HepG2 (cell line): Measurements from ENCODE around the gene ATP6V0A1. TPM values are rescaled to one million over a fixed set of nuclear protein-coding genes. Genes with fewer than 3 reads are reported as not detected.

Experiments used
- JUN ChIP-seq: sonication (generic); formaldehyde crosslinking; IDR thresholded peaks from 2 replicates; pipeline ENCODE4 v1.4.0; 2020; ENCODE audit warnings: mild to moderate bottlenecking, missing genetic modification reagents
- KIAA2018 ChIP-seq: sonication (generic); formaldehyde crosslinking; IDR thresholded peaks from 2 replicates; pipeline ENCODE4 v1.5.0; 2020; ENCODE audit warnings: mild to moderate bottlenecking, missing genetic modification reagents, borderline replicate concordance
- MIXL1 ChIP-seq: IDR thresholded peaks from 2 replicates; pipeline ENCODE4 v1.6.1; 2016
- NRL ChIP-seq: sonication (generic); formaldehyde crosslinking; IDR thresholded peaks from 2 replicates; pipeline ENCODE4 v1.5.0; 2020; ENCODE audit warnings: missing genetic modification reagents, mild to moderate bottlenecking, moderate library complexity, borderline replicate concordance
- SALL1 ChIP-seq: sonication (generic); formaldehyde crosslinking; IDR thresholded peaks from 2 replicates; pipeline ENCODE4 v1.8.0; 2022; ENCODE audit warnings: mild to moderate bottlenecking, missing genetic modification reagents
- SIX4 ChIP-seq: sonication (generic); formaldehyde crosslinking; IDR thresholded peaks from 2 replicates; pipeline ENCODE4 v1.4.0; 2020; ENCODE audit warnings: missing genetic modification reagents
- YEATS4 ChIP-seq: sonication (generic); formaldehyde crosslinking; IDR thresholded peaks from 2 replicates; pipeline ENCODE4 v1.4.0; 2020; ENCODE audit warnings: missing genetic modification reagents, borderline replicate concordance
- ZBTB1 ChIP-seq: sonication (generic); formaldehyde crosslinking; IDR thresholded peaks from 2 replicates; pipeline ENCODE4 v1.4.0; 2020; ENCODE audit warnings: missing genetic modification reagents, borderline replicate concordance
- ZNF501 ChIP-seq: sonication (generic); formaldehyde crosslinking; IDR thresholded peaks from 2 replicates; pipeline ENCODE4 v1.5.1; 2020; ENCODE audit warnings: mild to moderate bottlenecking, moderate library complexity, missing genetic modification reagents
- ZNF615 ChIP-seq: sonication (generic); formaldehyde crosslinking; IDR thresholded peaks from 2 replicates; pipeline ENCODE4 v1.5.0; 2020; ENCODE audit warnings: mild to moderate bottlenecking, missing genetic modification reagents, borderline replicate concordance
- ZSCAN22 ChIP-seq: sonication (generic); formaldehyde crosslinking; IDR thresholded peaks from 2 replicates; pipeline ENCODE4 v1.4.0; 2020; ENCODE audit warnings: mild to moderate bottlenecking, missing genetic modification reagents
- ZZZ3 ChIP-seq: sonication (generic); formaldehyde crosslinking; IDR thresholded peaks from 2 replicates; pipeline ENCODE4 v1.4.0; 2020; ENCODE audit warnings: missing genetic modification reagents, mild to moderate bottlenecking, borderline replicate concordance
- polyA plus RNA-seq, 8 experiments: library from polyadenylated mRNA; depleted of rRNA in 3 of 8; stranded (reverse) in 7 of 8; unstranded in 1 of 8; fragments of >200 nt; fragmentation: Illumina TruSeq in 4 of 8; extraction: Trizol in 4 of 8; gene quantifications; 2 replicates each; pipeline versions ENCODE4 v1.2.1 to v1.2.3, GENCODE V29; 2011 to 2016; ENCODE audit warnings: low read depth in 4 of 8, missing spikeins in 1 of 8, mixed read lengths in 1 of 8; ENCODE audit not compliant: insufficient read depth in 1 of 8
- total RNA-seq, 5 experiments: library from RNA; depleted of rRNA; stranded (reverse); fragments of >200 nt; fragmentation: Illumina TruSeq; extraction: Trizol; gene quantifications; 2 replicates each; pipeline ENCODE4 v1.2.3, GENCODE V29; 2016; ENCODE audit warnings: low read depth in 1 of 5
- TF ChIP-seq, protein P1 (sequence below): sonication (generic); formaldehyde crosslinking; IDR thresholded peaks from 2 replicates; pipeline ENCODE4 v1.5.1; 2020; ENCODE audit warnings: mild to moderate bottlenecking, missing genetic modification reagents
- TF ChIP-seq, protein P2 (sequence below): sonication (generic); formaldehyde crosslinking; IDR thresholded peaks from 2 replicates; pipeline ENCODE4 v1.4.0; 2020; ENCODE audit warnings: missing genetic modification reagents, mild to moderate bottlenecking, borderline replicate concordance
- TF ChIP-seq, protein P3 (sequence below): sonication (generic); formaldehyde crosslinking; IDR thresholded peaks from 2 replicates; pipeline ENCODE4 v1.4.0; 2020; ENCODE audit warnings: missing genetic modification reagents

Gene ATP6V0A1
- total and polyA plus RNA-seq, 2 of the 13 experiments (the other 11 are each of a cell fraction or from before 2014, with no cell fraction given), result 27.9 to 54.1 TPM

- no peak for TF ChIP-seq ZZZ3 (CRISPR knock-in tag)
- TF ChIP-seq SALL1 (CRISPR knock-in tag), result peak; percentile 98
- TF ChIP-seq, protein P1, sequence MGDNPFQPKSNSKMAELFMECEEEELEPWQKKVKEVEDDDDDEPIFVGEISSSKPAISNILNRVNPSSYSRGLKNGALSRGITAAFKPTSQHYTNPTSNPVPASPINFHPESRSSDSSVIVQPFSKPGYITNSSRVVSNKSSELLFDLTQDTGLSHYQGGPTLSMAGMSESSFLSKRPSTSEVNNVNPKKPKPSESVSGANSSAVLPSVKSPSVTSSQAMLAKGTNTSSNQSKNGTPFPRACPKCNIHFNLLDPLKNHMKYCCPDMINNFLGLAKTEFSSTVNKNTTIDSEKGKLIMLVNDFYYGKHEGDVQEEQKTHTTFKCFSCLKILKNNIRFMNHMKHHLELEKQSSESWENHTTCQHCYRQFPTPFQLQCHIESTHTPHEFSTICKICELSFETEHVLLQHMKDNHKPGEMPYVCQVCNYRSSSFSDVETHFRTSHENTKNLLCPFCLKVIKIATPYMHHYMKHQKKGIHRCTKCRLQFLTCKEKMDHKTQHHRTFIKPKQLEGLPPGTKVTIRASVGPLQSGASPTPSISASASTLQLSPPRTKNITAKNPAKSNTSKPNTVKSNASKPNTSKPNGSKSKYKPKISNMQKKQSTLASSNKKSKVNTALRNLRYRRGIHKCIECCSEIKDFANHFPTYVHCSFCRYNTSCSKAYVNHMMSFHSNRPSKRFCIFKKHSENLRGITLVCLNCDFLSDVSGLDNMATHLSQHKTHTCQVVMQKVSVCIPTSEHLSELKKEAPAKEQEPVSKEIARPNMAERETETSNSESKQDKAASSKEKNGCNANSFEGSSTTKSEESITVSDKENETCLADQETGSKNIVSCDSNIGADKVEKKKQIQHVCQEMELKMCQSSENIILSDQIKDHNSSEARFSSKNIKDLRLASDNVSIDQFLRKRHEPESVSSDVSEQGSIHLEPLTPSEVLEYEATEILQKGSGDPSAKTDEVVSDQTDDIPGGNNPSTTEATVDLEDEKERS (CRISPR knock-in tag), result no peak
- TF ChIP-seq MIXL1 (CRISPR knock-in tag), result peak; percentile 93
- no peak for TF ChIP-seq ZNF615 (CRISPR knock-in tag)
- no peak for TF ChIP-seq KIAA2018 (CRISPR knock-in tag)
- TF ChIP-seq, protein P2, sequence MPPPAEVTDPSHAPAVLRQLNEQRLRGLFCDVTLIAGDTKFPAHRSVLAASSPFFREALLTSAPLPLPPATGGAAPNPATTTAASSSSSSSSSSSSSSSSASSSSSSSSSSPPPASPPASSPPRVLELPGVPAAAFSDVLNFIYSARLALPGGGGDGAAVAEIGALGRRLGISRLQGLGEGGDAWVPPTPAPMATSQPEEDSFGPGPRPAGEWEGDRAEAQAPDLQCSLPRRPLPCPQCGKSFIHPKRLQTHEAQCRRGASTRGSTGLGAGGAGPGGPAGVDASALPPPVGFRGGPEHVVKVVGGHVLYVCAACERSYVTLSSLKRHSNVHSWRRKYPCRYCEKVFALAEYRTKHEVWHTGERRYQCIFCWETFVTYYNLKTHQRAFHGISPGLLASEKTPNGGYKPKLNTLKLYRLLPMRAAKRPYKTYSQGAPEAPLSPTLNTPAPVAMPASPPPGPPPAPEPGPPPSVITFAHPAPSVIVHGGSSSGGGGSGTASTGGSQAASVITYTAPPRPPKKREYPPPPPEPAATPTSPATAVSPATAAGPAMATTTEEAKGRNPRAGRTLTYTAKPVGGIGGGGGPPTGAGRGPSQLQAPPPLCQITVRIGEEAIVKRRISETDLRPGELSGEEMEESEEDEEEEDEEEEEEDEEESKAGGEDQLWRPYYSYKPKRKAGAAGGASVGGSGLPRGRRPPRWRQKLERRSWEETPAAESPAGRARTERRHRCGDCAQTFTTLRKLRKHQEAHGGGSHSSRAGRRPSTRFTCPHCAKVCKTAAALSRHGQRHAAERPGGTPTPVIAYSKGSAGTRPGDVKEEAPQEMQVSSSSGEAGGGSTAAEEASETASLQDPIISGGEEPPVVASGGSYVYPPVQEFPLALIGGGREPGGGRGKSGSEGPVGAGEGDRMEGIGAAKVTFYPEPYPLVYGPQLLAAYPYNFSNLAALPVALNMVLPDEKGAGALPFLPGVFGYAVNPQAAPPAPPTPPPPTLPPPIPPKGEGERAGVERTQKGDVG (CRISPR knock-in tag), result peak; percentile 60; the same call in 1 of the 2 replicates
- TF ChIP-seq, protein P3, sequence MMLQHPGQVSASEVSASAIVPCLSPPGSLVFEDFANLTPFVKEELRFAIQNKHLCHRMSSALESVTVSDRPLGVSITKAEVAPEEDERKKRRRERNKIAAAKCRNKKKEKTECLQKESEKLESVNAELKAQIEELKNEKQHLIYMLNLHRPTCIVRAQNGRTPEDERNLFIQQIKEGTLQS (CRISPR knock-in tag), result no peak
- no peak; the same call in none of the 2 replicates for TF ChIP-seq YEATS4 (CRISPR knock-in tag)
- TF ChIP-seq NRL, result peak; percentile 52; the same call in 1 of the 2 replicates
- TF ChIP-seq ZSCAN22 (CRISPR knock-in tag), result peak; percentile 55; the same call in 1 of the 2 replicates
- TF ChIP-seq JUN (CRISPR knock-in tag), result peak; percentile 63; the same call in 1 of the 2 replicates
- TF ChIP-seq ZNF501 (CRISPR knock-in tag), result no peak
- TF ChIP-seq ZBTB1 (CRISPR knock-in tag), result no peak
- TF ChIP-seq SIX4 (CRISPR knock-in tag), result peak; percentile 80
Observed at GRCh38 chr17:42530952-42531454, 72.3 kb downstream of the ATP6V0A1 start (continued).
